ENCODE data around the gene GDI1.
"Not testable (repeated sequence)": the region's sequence is repeated elsewhere in the genome, so short reads cannot be mapped to it uniquely, and the experiment has no call there.

Gene GDI1

DNA sequence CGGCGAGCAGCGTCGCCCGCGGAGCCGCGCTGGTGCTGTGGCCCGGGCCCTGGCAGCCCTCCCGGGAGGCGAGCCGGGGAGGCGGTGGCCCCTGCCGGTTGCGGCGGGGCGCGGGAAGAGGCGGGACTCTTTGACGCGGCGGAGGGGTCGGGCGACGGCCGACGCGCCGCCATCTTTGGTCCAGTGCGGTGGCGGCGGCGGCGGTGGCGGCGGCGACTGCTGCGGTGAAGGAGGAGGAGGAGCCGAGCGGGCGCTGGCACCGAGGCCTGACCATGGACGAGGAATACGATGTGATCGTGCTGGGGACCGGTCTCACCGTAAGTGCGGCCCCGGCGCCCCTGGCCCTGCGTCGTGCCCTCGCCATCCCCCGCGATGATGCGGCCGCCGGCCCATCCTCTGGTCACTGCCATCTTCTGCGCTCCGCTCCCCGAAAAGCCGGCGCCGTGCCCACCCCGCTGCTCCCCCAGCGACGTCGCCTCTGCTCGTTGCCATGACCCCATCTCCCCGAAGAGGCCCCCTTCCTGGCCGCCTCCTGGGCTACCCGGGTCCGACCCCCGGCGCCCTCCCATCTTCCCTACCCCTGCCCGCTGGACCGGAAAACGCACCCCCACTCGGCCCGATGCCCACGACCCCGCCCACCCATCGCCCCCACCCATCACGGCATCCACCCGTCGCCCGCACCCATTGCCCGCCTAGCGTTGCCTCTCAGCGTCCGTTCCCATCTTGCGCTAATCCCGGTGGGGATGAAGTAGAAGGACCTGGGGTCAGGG lies at the start of gene GDI1:
GDI1 (plus strand) TSS at position 172 of the 770 bp plus-strand sequence; CDS start at position 273, 101 bp downstream.
- TF ChIP-seq JUND (IDR thresholded peaks at IDR 0.05; ENCODE audit: low read depth) = no peak
- in situ Hi-C loops (cut with HindIII; ENCODE audit: low pct_unique_long_range_greater_than_20kb, low sequenced_read_pairs) = no loop called here
- peak in 1 of 2 experiments; percentile 49 for DNase-seq (ENCODE audit: low read depth in 1 of 2, low spot score in 1 of 2)

DNA sequence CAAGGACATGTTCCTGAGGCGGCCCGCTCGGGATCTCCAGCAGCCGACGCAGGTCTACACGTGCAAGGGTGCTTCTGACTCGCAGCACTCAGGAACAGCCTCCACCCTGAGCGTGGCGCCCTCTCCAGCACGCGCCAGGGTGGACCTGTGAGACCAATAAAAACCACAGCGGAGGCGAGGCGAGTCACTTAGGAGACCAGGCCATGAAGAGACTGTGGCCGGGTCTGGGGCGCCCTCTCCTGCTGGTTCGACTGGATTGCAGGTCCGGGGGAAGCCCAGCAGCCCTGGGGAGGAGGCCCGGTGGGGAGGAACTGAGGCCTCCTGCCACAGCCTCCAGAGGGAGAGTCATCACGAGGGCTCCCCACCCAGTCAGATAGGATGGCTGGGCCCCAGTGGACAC lies 48.9 kb upstream of the GDI1 start:
- in situ Hi-C loops (cut with HindIII; ENCODE audit: low pct_unique_long_range_greater_than_20kb, low sequenced_read_pairs); DNase-seq (ENCODE audit: low read depth in 1 of 2, low spot score in 1 of 2): not testable (repeated sequence)

DNA sequence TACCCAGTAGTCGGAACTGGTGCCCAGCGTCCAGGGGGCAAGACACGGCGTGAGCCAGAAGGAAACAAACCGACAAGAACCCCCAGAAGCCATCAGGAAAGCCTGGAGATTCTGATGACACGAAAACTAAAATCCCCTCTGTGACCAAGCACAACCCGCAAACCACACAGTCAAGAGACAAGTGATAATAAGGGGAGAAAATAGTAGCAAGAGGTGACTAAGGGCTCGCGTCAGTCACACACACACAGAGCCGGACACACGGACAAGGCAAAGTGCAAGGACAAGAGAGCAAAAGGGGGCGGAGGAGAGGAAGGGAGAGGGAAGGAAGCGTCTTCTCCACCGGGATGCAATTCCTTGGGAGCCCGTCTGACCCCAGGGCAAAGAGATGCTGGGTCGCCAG lies 48.3 kb upstream of the GDI1 start:
- DNase-seq (ENCODE audit: low read depth in 1 of 2, low spot score in 1 of 2); in situ Hi-C loops (cut with HindIII; ENCODE audit: low pct_unique_long_range_greater_than_20kb, low sequenced_read_pairs): not testable (repeated sequence)

DNA sequence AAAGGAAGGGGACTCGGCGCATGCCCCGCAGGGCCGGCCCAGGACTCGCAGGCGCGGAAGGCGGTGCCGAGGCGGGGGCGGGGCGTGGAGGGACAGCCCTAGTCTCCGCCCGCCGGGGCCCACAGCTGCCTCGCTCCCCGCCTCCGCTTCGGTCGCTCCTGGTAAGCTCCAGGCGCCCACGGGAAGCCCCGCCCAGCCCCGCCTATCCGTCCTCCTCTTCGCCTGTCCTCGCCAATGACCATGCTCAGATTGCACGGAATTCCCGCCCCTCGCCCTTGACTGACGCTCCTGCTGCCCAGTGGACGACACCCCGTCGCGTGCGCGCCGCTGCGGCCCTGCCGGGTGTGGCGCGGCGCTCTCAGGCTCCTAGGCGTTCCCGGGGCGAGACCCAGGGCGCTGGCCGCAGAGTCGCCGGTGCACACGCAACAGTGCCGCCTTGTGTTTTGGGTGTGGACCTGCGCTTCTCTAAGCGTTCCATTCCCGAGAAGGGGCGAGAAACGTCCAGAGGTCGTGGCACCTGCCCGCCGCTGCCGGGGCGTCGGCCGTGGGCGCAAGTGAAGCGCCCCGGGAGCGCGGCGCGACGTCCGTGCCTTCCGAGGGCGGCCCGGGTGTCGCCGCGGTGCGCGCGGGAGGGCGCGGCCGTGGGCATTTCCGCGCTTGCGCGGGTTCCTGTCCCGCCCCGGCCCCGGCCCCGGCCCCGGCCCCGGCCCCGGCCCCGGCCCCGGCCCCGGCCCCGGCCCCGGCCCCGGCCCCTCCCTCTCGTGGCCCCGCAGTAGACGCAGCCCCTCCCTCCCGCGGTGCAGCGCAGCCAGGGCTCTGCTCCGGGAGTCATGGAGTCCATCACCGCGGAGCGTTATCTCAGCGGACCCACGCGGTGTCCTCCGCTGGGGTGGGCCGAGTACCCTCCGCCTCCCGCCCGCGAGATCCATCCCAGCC lies 46.9 kb upstream of the GDI1 start:
- in situ Hi-C loops (cut with HindIII; ENCODE audit: low pct_unique_long_range_greater_than_20kb, low sequenced_read_pairs); DNase-seq (ENCODE audit: low read depth in 1 of 2, low spot score in 1 of 2): not testable (repeated sequence)

DNA sequence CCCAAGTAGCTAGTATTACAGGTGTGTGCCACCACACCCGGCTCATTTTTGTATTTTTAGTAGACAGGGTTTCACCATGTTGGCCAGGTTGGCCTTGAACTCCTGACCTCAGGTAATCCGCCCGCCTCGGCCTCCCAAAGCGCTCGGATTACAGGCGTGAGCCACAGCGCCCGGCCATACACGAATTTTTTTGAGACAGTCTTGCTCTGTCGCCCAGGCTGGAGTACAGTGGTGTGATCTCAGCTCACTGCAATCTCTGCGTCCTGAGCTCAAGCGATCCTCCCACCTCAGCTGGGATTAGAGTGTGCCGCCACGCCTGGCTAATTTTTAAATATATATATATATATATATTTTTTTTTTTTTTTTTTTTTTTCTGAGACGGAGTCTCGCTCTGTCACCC lies 40.6 kb upstream of the GDI1 start:
- in situ Hi-C loops (cut with HindIII; ENCODE audit: low pct_unique_long_range_greater_than_20kb, low sequenced_read_pairs); DNase-seq (ENCODE audit: low read depth in 1 of 2, low spot score in 1 of 2): not testable (repeated sequence)

DNA sequence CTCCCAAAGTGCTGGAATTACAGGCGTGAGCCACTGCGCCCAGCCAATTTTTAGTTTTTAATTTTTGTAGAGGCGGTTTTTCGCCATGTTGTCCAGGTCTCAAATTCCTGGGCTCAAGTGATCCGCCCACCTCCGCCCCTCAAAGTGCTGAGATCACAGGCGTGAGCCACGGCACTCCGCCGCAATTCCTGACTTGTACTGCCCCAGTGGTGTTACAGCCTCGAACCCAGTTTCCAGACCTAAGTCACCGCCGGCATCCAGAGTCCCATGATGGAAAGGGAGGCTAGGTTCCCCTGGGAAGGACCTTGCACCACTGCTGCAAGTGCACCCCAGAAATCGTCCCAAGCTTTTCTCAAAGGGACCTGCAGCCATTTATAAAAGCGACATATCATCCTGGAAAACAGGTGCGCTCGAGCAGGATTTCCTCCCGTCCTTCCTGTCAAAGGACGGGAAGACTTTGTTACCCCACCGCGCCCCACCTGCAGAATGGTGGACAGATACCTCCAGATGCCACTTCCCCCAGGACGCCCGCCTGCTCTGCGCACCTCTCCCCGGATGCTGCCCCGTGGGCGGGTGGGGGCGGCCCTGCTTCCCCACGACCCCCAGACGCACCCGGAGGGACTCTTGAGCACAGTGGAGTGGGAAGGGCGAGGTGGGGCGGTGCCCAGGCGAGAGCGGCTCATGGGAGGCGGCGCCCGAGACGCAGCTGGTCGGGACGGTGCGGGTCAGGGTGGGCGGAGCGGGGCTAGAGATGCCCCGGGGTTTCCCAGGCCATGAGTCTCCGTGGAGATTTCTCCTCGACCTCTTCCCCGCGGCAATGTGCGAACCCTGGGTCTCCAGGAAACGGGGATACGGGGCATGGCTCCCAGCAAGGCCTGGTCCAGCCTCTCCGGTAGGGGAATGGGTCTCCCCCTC lies 39.7 kb upstream of the GDI1 start:
- TF ChIP-seq JUND (IDR thresholded peaks at IDR 0.05; ENCODE audit: low read depth) = no peak
- in situ Hi-C loops (cut with HindIII; ENCODE audit: low pct_unique_long_range_greater_than_20kb, low sequenced_read_pairs) = no loop called here
- DNase-seq (ENCODE audit: low read depth in 1 of 2, low spot score in 1 of 2) = peak in 1 of 2 experiments; percentile 75

DNA sequence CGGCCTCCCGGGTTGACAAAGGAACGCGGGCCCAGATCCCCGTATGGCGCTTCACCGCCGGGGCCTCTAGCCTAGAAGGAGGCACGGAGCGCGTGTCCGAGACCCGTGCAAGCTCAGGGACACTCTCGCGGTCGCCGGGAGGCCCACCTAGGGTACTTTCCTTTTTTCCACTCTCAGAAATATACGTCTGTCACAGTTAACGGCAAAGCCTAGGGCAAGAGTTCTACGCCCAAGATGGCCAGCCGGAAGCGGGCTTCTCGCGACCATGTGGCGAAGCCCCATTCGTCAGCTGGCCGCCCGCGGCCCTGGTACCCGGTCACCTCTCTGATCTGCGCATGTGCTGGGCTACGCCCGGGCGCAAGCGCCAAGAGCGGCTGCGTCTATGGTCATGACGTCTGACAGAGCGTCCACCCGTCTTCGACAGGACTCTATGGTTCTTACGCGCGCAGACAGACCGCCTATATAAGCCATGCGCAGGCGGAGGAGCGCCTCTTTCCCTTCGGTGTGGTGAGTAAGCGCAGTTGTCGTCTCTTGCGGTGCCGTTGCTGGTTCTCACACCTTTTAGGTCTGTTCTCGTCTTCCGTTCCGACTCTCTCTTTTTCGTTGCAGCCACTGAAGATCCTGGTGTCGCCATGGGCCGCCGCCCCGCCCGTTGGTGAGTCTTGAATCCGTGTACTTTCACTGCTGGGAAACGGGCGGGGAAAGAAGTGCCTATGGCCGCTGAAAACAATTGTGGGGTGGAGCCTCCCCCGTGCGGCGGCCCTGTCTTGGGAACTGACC lies 38.9 kb upstream of the GDI1 start, which contains the start of gene RPL10:
RPL10 (plus strand) TSS at position 490 of the 780 bp plus-strand sequence; CDS start at position 633, 143 bp downstream.
- peak; percentile 80 to 95 for DNase-seq (ENCODE audit: low read depth in 1 of 2, low spot score in 1 of 2)
- in situ Hi-C loops (cut with HindIII; ENCODE audit: low pct_unique_long_range_greater_than_20kb, low sequenced_read_pairs) = no loop called here

DNA sequence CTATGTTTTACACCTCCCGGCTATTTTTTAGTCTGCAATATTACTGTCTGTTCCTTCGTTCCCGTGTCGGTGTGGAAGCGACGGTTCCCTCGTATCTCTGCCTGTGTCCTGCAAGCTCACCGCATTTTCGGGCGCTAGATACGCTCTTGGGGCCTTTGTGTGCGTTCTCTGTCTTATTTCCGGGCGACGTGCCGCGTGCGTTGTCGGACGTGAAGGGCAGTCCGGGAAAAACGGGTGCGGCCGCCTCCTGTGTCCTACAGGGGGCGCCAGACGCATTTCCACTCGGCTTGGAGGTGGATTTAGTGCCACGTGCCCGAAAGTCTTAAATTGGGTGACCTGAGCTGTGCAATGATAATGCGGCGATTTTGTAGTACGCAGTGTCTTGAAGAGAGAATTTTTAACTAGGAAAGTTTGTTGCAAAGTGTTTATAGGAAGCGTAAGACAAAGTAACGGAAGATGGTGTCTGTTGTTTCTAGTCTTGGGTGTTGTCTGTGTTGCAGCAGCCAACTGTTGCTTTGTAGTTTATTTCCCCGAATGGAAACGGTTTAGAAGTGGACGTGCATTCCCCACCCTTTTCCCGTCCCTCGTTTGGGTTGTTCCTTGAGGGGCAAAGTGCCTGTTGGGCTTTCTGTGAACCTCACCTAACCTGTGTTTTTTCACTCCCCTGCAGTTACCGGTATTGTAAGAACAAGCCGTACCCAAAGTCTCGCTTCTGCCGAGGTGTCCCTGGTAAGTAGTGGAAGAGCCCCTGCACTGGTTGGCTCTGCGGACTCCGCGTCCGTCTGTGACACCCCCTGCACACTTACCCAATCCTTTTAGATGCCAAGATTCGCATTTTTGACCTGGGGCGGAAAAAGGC lies 38.1 kb upstream of the GDI1 start:
- peak in 1 of 2 experiments; percentile 83 for DNase-seq (ENCODE audit: low read depth in 1 of 2, low spot score in 1 of 2)
- no peak for TF ChIP-seq JUND (IDR thresholded peaks at IDR 0.05; ENCODE audit: low read depth)
- in situ Hi-C loops (cut with HindIII; ENCODE audit: low pct_unique_long_range_greater_than_20kb, low sequenced_read_pairs) = no loop called here

More for the DNA sequence above, 38.9 kb upstream of the GDI1 start, which contains the start of gene RPL10:
- no peak for TF ChIP-seq JUND (IDR thresholded peaks at IDR 0.05; ENCODE audit: low read depth)

DNA sequence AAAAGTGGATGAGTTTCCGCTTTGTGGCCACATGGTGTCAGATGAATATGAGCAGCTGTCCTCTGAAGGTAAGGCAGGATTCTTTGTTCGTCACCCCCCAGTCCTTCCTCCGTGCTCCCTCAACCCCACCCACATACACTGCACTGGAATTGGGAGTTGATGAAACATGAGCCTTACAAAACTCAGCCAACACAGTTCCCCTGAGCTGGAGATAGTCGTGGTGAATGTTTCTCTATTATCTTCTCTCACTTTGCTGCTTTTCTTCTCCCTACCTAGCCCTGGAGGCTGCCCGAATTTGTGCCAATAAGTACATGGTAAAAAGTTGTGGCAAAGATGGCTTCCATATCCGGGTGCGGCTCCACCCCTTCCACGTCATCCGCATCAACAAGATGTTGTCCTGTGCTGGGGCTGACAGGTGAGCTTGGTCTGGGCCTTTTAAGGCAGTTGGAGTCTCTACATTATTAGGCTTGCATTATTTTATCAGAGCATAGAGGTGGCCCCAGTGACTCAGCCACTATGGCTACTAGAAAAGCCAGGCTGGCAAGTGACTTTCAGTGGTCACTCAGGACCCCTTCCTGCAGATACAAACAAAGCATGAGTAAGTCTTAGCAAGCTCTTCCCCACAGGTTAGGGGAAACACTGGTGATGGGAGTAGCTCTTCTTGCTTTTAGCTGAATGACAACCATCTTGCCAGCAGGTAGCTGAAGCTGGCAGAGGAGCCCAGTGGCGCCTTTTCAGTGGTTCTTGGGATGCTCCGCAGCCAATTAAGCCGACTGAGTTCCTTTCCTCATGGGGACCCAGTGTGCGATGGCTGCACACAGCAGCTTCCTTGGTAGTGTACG lies 37.2 kb upstream of the GDI1 start:
- TF ChIP-seq JUND (IDR thresholded peaks at IDR 0.05; ENCODE audit: low read depth) = no peak
- in situ Hi-C loops (cut with HindIII; ENCODE audit: low pct_unique_long_range_greater_than_20kb, low sequenced_read_pairs) = no loop called here
- DNase-seq (ENCODE audit: low read depth in 1 of 2, low spot score in 1 of 2) = no peak

DNA sequence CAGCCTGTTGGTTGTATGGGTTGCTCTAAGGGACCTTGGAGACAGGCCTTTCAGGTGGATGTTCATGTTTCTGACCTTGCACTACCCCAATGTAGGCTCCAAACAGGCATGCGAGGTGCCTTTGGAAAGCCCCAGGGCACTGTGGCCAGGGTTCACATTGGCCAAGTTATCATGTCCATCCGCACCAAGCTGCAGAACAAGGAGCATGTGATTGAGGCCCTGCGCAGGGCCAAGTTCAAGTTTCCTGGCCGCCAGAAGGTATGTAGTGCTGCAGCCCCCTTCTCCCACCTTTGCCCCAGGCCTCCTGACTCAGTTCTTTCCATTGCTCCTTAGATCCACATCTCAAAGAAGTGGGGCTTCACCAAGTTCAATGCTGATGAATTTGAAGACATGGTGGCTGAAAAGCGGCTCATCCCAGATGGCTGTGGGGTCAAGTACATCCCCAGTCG lies 36.6 kb upstream of the GDI1 start:
- in situ Hi-C loops (cut with HindIII; ENCODE audit: low pct_unique_long_range_greater_than_20kb, low sequenced_read_pairs); DNase-seq (ENCODE audit: low read depth in 1 of 2, low spot score in 1 of 2): not testable (repeated sequence)

Measured in T47D (cell line).